Prostate gland (tissue), 2 donors: ENCODE results near the gene FAHD1. TPM values are rescaled to one million over a fixed set of nuclear protein-coding genes. Genes with fewer than 3 reads are reported as not detected.
A peak's percentile ranks its signal among the peaks of the same experiment; 100 is the strongest.

Source experiments
- DNase-seq: peaks from one replicate; pipeline ENCODE4 v3.0.0-alpha.2; 2019; ENCODE audit warnings: low spot score
- H3K27ac ChIP-seq, 2 donors: fragments of 200-600 bp; sonication (generic); 2 replicates each; pipeline ENCODE4 v1.5.1; 2017 to 2019
- H3K27me3 ChIP-seq: fragments of 200-600 bp; sonication (generic); replicated peaks from 2 replicates; pipeline ENCODE4 v1.5.1; 2019; ENCODE audit not compliant: insufficient read depth
- H3K36me3 ChIP-seq, 2 donors: fragments of 200-600 bp; sonication (generic); 1 replicate in 1 of 2; 2 replicates in 1 of 2; pipeline versions ENCODE4 v1.5.1 to v1.8.1; 2017 to 2019
- H3K4me1 ChIP-seq: fragments of 200-600 bp; sonication (generic); replicated peaks from 2 replicates; pipeline ENCODE4 v1.5.1; 2019
- H3K4me3 ChIP-seq, 2 donors: fragments of 200-600 bp; sonication (generic); 2 replicates each; pipeline ENCODE4 v1.5.1; 2017 to 2019
- H3K9me3 ChIP-seq: fragments of 200-600 bp; sonication (generic); 2 replicates; pipeline ENCODE4 v1.5.1; 2017
- POLR2A ChIP-seq: fragments of 450-650 bp; IDR thresholded peaks from one replicate; pipeline ENCODE4 v1.6.1; 2016; ENCODE audit warnings: antibody characterized with exemption, mild to moderate bottlenecking
- POLR2AphosphoS5 ChIP-seq: sonication (generic); formaldehyde crosslinking; IDR thresholded peaks from one replicate; pipeline ENCODE4 v1.6.1; 2017; ENCODE audit warnings: antibody characterized with exemption
- WGBS: methylation state at CpG from one replicate; pipeline ENCODE4 v1.1.5; 2018; 5-methylcytosine and 5-hydroxymethylcytosine counted together
- intact Hi-C: fragments of 100-400 bp; cut with DNase I; formaldehyde crosslinking; loops from one replicate; pipeline ENCODE4 v1.14.2; 2022
- total RNA-seq, 2 donors: library from RNA; depleted of rRNA; stranded (reverse); fragments of >200 nt; gene quantifications; one replicate each; pipeline ENCODE4 v1.1.0, GENCODE V29; 2016
- TF ChIP-seq, protein P1 (sequence below), 4 experiments: fragments of 200-600 bp in 2 of 4; fragments of 450-650 bp in 2 of 4; sonication (generic) in 2 of 4; IDR thresholded peaks; 1 replicate in 3 of 4; 2 replicates in 1 of 4; pipeline ENCODE4 v1.5.1; 2016 to 2019; ENCODE audit warnings: antibody characterized with exemption in 4 of 4, mild to moderate bottlenecking in 2 of 4, moderate library complexity in 2 of 4

The FAHD1 gene
- total RNA-seq, 2 donors from 2014 or later: 42.3 to 45.5 TPM

DNA sequence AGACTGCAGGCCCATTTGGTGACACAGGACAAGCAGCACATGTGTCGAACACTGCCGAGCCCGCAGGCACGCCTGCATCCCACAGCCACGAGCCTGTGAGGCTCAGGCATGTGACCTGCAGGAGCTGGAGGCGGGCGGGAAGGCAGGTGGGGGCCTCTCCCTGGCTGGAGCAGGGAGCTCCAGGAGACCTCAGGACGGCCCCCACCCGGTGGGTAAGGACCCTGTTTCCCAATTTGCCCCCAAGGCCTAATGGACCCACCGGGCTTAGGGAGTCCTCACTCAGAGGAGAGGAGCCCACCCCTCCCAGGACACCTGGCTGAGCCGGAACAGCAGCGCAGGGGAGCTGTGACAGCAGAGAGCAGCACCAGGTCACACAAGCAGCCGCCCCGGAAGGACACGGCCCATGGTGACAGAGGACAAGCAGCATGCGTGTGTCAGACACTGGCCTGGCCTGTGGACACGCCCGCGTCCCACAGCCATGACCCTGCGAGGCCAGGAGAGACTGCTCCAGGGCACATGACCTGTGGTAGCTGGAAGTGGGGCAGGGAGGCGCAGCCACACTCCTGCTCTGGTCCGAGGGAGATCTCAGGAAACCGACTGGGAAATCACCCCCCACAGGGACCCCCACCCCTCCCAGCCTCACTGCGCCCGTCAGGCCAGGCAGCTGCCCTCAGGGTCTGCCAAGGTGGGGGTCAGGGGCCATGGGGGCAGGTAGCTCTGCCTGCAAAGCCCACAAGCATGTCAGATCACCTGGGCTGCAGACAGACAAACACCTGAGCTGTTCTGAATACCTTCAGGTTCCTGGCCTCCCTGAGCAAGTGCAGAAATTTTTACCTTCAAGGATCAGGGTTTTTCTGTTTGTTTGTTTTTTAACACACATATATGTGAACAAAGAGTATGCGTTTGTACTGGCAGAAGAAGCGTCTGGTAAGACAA, 47.0 kb upstream of the FAHD1 start:
- peaks cover 12 to 24% of the 10 kb centered on the region in 2 donors for H3K36me3 ChIP-seq
- intact Hi-C loops: no loop called here
- H3K4me1 ChIP-seq: peaks cover 14% of the 10 kb centered on the region
- 80% methylated on average over 27 of the region's 27 CpGs for whole genome bisulfite sequencing
- no peaks in the 10 kb centered on the region for H3K9me3 ChIP-seq
- no peak overlapping the region for H3K4me3 ChIP-seq
- H3K27ac ChIP-seq: no peak overlapping the region
- TF ChIP-seq, protein P1, sequence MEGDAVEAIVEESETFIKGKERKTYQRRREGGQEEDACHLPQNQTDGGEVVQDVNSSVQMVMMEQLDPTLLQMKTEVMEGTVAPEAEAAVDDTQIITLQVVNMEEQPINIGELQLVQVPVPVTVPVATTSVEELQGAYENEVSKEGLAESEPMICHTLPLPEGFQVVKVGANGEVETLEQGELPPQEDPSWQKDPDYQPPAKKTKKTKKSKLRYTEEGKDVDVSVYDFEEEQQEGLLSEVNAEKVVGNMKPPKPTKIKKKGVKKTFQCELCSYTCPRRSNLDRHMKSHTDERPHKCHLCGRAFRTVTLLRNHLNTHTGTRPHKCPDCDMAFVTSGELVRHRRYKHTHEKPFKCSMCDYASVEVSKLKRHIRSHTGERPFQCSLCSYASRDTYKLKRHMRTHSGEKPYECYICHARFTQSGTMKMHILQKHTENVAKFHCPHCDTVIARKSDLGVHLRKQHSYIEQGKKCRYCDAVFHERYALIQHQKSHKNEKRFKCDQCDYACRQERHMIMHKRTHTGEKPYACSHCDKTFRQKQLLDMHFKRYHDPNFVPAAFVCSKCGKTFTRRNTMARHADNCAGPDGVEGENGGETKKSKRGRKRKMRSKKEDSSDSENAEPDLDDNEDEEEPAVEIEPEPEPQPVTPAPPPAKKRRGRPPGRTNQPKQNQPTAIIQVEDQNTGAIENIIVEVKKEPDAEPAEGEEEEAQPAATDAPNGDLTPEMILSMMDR (IDR thresholded peaks at IDR 0.05): no peak
- no peak for TF ChIP-seq POLR2A
- TF ChIP-seq POLR2AphosphoS5: no peak
- no peak for DNase-seq
- H3K27me3 ChIP-seq: no peaks in the 10 kb centered on the region

DNA sequence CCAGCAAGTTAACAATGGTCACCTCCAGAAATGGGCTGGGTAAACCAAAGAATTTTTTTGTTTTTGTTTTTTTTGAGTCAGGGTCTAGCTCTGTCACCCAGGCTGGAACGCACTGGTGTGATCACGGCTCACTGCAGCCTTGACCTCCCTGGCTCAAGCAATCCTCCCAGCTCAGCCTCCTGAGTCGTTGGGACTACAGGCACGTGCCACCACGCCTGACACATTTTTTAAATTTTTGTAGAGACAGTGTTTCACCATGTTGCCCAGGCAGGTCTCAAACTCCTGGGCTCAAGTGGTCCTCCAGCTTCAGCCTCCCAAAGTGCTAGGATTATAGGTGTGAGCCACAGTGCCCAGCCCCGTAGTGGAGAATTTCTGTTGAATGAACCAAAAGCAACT, 46.3 kb upstream of the FAHD1 start:
- H3K27ac ChIP-seq: no peak overlapping the region
- DNase-seq: no peak
- TF ChIP-seq, protein P1 (IDR thresholded peaks at IDR 0.05): no peak
- TF ChIP-seq POLR2AphosphoS5: no peak
- no peak for TF ChIP-seq POLR2A
- intact Hi-C loops: no loop called here
- no peaks in the 10 kb centered on the region for H3K27me3 ChIP-seq
- no peak overlapping the region for H3K4me3 ChIP-seq
- H3K9me3 ChIP-seq: no peaks in the 10 kb centered on the region
- H3K36me3 ChIP-seq: peaks cover 12 to 23% of the 10 kb centered on the region in 2 donors
- 67% methylated on average over 6 of the region's 6 CpGs for WGBS
- H3K4me1 ChIP-seq: peaks cover 14% of the 10 kb centered on the region

DNA sequence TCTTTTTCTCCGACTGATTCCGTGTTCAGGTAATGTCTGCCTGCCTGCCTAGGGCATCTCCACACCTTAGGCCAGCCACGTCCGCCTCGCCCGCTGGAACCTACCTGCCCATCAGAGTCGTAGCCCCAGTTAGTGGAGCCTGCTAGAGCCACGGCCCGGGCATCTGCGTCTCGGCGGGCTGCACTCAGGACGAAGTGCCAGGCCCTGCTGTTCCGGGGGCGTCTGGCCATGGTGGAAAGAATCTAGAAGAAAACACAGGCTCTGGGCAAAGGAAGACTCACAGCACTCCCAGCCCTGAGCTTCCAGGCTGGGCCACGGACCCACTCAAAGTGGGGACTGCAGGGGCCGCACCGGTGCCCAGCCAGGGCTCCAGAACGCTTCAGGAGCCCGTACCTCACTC, 45.8 kb upstream of the FAHD1 start:
- 57% methylated on average over 20 of the region's 20 CpGs for WGBS
- intact Hi-C loops: no loop called here
- Histone ChIP-seq H3K36me3 (peaks cover 12 to 17% of the 10 kb centered on the region in 2 donors), H3K27me3 (no peaks in the 10 kb centered on the region), H3K4me1 (peaks cover 14% of the 10 kb centered on the region), H3K9me3 (no peaks in the 10 kb centered on the region), H3K4me3 (peak overlapping the region; percentile 86 to 98), H3K27ac (peak overlapping the region; percentile 72 to 83)
- DNase-seq: no peak
- TF ChIP-seq, protein P1 (IDR thresholded peaks at IDR 0.05): no peak
- TF ChIP-seq POLR2A: no peak
- no peak for TF ChIP-seq POLR2AphosphoS5

DNA sequence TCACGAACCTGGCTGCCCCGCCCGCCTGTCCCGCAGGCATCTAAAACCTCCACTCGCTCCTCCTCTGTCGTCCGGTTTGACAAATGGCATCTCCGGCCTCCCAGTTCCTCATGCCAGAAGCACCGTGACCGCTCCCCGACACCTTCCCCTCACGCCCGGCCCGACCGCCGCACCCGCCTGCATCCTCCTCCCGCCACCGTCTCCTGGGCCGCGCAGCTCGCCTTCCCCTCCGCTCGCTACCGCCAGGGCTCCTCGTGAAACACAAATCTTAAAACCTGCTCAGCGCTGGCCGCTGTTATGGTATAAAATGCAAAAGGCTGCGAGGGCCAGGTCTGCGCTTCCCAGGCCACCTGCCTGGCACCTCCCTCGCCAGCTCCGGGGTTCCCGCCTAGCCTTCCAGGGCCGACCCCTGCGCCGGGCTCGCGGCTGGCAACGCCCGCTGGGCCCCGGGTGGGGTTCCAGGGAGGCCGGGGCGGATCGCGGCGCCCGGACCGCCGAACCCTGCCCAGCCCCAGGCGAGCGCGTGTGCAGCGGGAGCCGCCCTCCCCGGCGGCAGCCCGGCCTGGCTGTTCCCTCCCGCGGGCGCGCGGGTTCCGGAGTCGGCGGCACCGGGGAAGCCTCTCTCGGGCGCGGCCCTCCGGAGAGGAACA, 45.1 kb upstream of the FAHD1 start:
- H3K4me1 ChIP-seq: peaks cover 14% of the 10 kb centered on the region
- peaks cover 10 to 14% of the 10 kb centered on the region in 2 donors for H3K36me3 ChIP-seq
- H3K4me3 ChIP-seq: peak overlapping the region; percentile 86 to 98
- under 1% methylated on average over 51 of the region's 70 CpGs for WGBS
- DNase-seq: no peak
- TF ChIP-seq, protein P1 (IDR thresholded peaks at IDR 0.05): peak in 1 of 4 experiments; percentile 7
- TF ChIP-seq POLR2A: no peak
- TF ChIP-seq POLR2AphosphoS5: no peak
- intact Hi-C loops: no loop called here
- H3K9me3 ChIP-seq: no peaks in the 10 kb centered on the region
- peak overlapping the region; percentile 72 to 83 for H3K27ac ChIP-seq
- H3K27me3 ChIP-seq: no peaks in the 10 kb centered on the region
